Osteocyte (in vitro differentiated cells): ENCODE results near the gene BPIFB6. TPM values are rescaled to one million over a fixed set of nuclear protein-coding genes. Genes with fewer than 3 reads are reported as not detected.

Source experiments
- DNase-seq: peaks from one replicate; pipeline ENCODE4 v3.0.0; 2021; ENCODE audit warnings: mixed read lengths; ENCODE audit not compliant: unreplicated experiment; ENCODE audit errors: extremely low spot score
- H3K27ac Mint-ChIP-seq: one replicate; pipeline ENCODE4 v1.8.0; 2021; ENCODE audit warnings: mild to moderate bottlenecking, mixed read lengths; ENCODE audit not compliant: unreplicated experiment
- H3K27me3 Mint-ChIP-seq: one replicate; pipeline ENCODE4 v1.8.0; 2021; ENCODE audit warnings: mixed read lengths; ENCODE audit not compliant: unreplicated experiment
- H3K36me3 Mint-ChIP-seq: one replicate; pipeline ENCODE4 v1.8.0; 2021; ENCODE audit warnings: mixed read lengths; ENCODE audit not compliant: unreplicated experiment
- H3K4me1 Mint-ChIP-seq: one replicate; pipeline ENCODE4 v1.8.0; 2021; ENCODE audit warnings: mixed read lengths; ENCODE audit not compliant: unreplicated experiment
- H3K4me3 Mint-ChIP-seq: one replicate; pipeline ENCODE4 v1.8.0; 2021; ENCODE audit warnings: mild to moderate bottlenecking, moderate library complexity, mixed read lengths; ENCODE audit not compliant: unreplicated experiment
- H3K9me3 Mint-ChIP-seq: one replicate; pipeline ENCODE4 v1.8.0; 2021; ENCODE audit warnings: mixed read lengths; ENCODE audit not compliant: unreplicated experiment
- total RNA-seq: library from RNA; stranded (reverse); gene quantifications from 2 replicates; pipeline ENCODE4 v1.2.1, GENCODE V29; 2021
- TF ChIP-seq, protein P1 (sequence below): fragments of 200-600 bp; sonication (generic); IDR thresholded peaks from 2 replicates; pipeline ENCODE4 v1.5.0; 2021; ENCODE audit warnings: antibody characterized with exemption, mild to moderate bottlenecking, moderate library complexity

BPIFB6 gene
- total RNA-seq, 1 donor from 2014 or later = not detected

DNA sequence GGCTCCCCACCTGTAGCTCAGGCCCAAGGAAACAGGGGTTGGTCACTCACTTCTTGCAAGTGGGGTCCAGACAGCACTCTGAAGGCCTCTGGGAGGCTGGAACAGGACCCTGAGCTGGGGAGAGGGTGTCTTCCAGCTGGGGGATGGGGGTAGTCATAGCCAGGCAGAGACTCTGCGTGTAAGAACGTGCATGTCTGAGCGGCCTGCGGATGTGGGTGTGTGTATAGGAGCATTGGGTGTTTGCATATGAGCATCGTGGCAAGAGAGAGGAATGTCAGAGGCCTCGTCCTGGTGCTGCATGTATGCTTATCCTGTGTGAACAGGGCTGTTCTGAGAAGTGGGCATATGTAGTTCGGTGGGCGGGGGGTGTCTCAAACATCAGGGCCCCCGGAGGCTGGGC lies 34.3 kb downstream of the BPIFB6 start:
- TF ChIP-seq, protein P1, sequence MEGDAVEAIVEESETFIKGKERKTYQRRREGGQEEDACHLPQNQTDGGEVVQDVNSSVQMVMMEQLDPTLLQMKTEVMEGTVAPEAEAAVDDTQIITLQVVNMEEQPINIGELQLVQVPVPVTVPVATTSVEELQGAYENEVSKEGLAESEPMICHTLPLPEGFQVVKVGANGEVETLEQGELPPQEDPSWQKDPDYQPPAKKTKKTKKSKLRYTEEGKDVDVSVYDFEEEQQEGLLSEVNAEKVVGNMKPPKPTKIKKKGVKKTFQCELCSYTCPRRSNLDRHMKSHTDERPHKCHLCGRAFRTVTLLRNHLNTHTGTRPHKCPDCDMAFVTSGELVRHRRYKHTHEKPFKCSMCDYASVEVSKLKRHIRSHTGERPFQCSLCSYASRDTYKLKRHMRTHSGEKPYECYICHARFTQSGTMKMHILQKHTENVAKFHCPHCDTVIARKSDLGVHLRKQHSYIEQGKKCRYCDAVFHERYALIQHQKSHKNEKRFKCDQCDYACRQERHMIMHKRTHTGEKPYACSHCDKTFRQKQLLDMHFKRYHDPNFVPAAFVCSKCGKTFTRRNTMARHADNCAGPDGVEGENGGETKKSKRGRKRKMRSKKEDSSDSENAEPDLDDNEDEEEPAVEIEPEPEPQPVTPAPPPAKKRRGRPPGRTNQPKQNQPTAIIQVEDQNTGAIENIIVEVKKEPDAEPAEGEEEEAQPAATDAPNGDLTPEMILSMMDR = no peak
- Mint-ChIP-seq H3K9me3 (no peaks in the 10 kb centered on the region), H3K36me3 (no peaks in the 10 kb centered on the region), H3K27ac (no peak overlapping the region), H3K4me3 (no peak overlapping the region), H3K4me1 (no peaks in the 10 kb centered on the region), H3K27me3 (peaks cover 9% of the 10 kb centered on the region)
- no peak for DNase-seq

DNA sequence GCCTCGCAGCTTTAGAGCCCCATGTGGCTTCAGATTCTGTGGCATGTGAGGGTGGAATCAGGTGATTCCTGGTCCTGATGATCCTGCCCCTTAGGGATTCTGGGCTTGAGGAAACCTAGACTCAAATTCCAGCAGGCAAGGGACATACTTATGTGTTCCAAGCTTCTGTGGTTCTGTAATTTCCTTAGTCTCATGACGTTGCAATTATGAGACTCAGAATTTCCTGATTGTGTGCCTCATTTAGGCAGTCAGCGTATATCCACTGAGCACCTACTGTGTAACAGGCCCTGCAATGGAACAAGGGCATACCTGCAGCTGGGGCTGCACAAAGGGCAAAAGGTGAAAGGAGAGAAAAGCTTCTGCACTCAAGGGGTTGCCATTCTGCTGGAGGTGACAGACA lies 36.4 kb downstream of the BPIFB6 start:
- peaks cover 6% of the 10 kb centered on the region for H3K27me3 Mint-ChIP-seq
- no peak overlapping the region for H3K4me3 Mint-ChIP-seq
- no peaks in the 10 kb centered on the region for H3K4me1 Mint-ChIP-seq
- TF ChIP-seq, protein P1 = no peak
- no peaks in the 10 kb centered on the region for H3K36me3 Mint-ChIP-seq
- DNase-seq = no peak
- H3K27ac Mint-ChIP-seq = no peak overlapping the region
- no peaks in the 10 kb centered on the region for H3K9me3 Mint-ChIP-seq

DNA sequence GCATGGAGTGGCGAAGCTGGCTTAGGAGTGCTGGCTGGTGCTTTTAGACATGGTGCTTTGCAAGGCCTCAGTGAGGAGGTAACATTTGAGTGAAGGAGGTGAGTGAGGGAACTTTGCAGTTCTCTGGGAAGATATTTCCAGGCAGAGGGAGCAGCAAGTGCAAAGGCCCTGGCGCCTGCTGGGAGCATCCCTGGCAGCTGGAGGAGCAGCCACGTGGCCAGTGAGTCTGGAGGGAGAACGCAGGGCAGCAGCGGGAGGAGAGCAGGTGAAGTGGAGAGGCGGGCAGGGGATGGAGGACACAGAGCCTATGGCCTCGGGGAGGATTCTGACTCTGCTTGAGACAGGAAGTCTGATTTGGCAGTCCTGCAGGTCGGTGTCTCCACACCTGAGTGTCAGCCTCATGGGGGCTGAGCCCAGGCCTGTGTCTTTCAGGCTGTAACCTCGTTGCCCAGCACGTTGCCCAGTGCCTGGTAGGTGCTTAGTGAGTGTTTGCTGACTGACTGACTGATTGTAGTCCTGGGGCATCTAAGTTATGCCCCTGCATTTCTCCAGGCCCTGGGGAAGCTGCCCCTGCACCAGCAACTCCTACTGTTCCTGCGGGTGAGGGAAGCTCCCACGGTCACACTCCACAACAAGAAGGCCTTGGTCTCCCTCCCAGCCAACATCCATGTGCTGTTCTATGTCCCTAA lies 36.9 kb downstream of the BPIFB6 start:
- H3K4me3 Mint-ChIP-seq = no peak overlapping the region
- TF ChIP-seq, protein P1 = no peak
- DNase-seq = no peak
- H3K27ac Mint-ChIP-seq = no peak overlapping the region
- no peaks in the 10 kb centered on the region for H3K9me3 Mint-ChIP-seq
- peaks cover 6% of the 10 kb centered on the region for H3K27me3 Mint-ChIP-seq
- H3K36me3 Mint-ChIP-seq = no peaks in the 10 kb centered on the region
- no peaks in the 10 kb centered on the region for H3K4me1 Mint-ChIP-seq

DNA sequence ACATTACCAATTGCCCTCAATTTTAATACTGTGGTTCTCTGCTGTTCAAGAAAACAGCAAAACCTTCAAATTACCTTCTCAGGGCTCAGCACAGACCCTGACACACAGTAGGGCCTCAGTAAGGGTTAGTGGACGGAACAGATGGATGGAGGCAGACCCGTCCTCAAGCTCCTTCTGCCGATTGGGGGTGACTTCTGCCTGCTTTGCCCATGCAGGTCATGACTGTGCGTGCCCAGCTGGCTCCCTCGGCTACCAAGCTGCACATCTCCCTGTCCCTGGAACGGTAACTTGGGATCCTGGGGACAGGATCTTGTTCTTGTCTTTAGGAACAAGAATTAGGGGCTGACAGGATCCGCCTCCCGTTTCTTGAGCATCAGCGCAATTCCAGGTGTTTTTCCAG lies 38.2 kb downstream of the BPIFB6 start:
- TF ChIP-seq, protein P1 = no peak
- Mint-ChIP-seq H3K27me3 (peaks cover 6% of the 10 kb centered on the region), H3K4me1 (no peaks in the 10 kb centered on the region), H3K9me3 (no peaks in the 10 kb centered on the region), H3K36me3 (no peaks in the 10 kb centered on the region), H3K4me3 (no peak overlapping the region), H3K27ac (no peak overlapping the region)
- DNase-seq = no peak

DNA sequence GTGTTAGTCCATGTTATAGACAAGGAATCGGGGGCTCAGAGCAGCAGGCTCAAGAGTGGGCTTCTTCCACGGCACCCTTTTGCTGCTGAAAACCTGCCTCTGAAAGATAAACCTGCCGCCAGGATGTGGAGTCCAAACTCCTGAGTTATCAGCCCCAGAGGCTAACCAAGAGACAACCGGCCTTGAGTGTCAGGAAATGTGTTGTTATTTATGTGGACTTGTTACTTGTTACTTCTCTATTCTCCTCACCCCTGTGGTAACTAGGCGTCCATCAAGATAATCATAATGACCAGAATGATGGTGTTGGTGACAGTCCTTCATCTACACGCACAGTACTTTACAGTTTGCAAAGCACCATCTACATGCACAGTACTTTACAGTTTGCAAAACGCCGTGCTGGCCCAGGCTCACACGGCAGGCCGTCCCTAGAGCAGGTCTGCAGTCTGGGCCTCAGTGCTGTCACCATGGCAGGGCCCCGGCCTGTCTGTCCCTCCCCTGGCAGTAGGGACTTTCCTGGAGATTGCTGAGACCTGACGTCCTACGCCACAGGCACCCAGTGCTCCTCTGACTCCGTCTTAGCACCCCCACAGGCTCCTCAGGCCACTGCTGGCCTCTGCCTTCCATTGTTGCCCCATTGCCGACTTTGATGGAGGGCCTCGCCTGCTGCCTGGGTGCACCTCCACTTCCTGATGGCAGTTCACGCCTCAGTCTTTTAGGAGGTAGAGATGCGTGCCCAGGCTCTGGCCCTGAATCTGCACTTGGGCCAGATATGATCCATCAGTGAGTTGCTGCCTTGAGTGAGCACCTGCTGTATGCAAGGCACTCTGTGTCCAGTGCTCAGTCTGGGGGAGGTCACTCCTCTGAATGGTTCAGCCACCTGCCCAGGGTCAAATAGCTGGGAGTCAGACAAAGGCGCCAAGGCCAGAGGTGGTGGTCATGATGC lies 38.9 kb downstream of the BPIFB6 start:
- Mint-ChIP-seq H3K36me3 (no peaks in the 10 kb centered on the region), H3K27me3 (peaks cover 6% of the 10 kb centered on the region), H3K9me3 (no peaks in the 10 kb centered on the region), H3K27ac (no peak overlapping the region), H3K4me3 (no peak overlapping the region), H3K4me1 (no peaks in the 10 kb centered on the region)
- TF ChIP-seq, protein P1 = no peak
- DNase-seq = no peak
